ENCODE results near the gene ZNF215.
"Not testable (repeated sequence)": the region's sequence is repeated elsewhere in the genome, so short reads cannot be mapped to it uniquely, and the experiment has no call there.

The ZNF215 gene

GRCh38 chr11:6926208-6927029 is at the start of gene ZNF215:
ZNF215 (plus strand) TSS chr11:6926426; CDS start chr11:6932273, 5,847 bp downstream.
- Mint-ChIP-seq H3K27me3 (peaks cover 43% of the 10 kb centered on the region), H3K4me1 (peaks cover 16% of the 10 kb centered on the region), H3K36me3 (ENCODE audit: low read depth) (peaks cover 3% of the 10 kb centered on the region), H3K4me3 (peak within 1 kb of the TSS; percentile 72), H3K27ac (no peak within 1 kb of the TSS), H3K9me3 (no peaks in the 10 kb centered on the region)
- ATAC-seq (peak; percentile 63), DNase-seq (peak; percentile 41)

GRCh38 chr11:6876914-6877313 is 49.3 kb upstream of the ZNF215 start:
- ATAC-seq (no peak), DNase-seq (no peak)
- H3K4me1 Mint-ChIP-seq = no peaks in the 10 kb centered on the region
- no peaks in the 10 kb centered on the region for H3K9me3 Mint-ChIP-seq
- H3K27me3 Mint-ChIP-seq = peaks cover 9% of the 10 kb centered on the region
- no peak overlapping the region for H3K27ac Mint-ChIP-seq
- H3K36me3 Mint-ChIP-seq (ENCODE audit: low read depth) = no peaks in the 10 kb centered on the region
- no peak overlapping the region for H3K4me3 Mint-ChIP-seq

GRCh38 chr11:6882751-6883150 is 43.5 kb upstream of the ZNF215 start:
- Mint-ChIP-seq H3K27ac (no peak overlapping the region), H3K4me1 (no peaks in the 10 kb centered on the region), H3K9me3 (no peaks in the 10 kb centered on the region), H3K27me3 (peaks cover 18% of the 10 kb centered on the region), H3K4me3 (no peak overlapping the region), H3K36me3 (ENCODE audit: low read depth) (no peaks in the 10 kb centered on the region)
- ATAC-seq = no peak
- DNase-seq = no peak

- not testable (repeated sequence) for H3K9me3 Mint-ChIP-seq; H3K4me3 Mint-ChIP-seq; DNase-seq; H3K4me1 Mint-ChIP-seq; H3K27ac Mint-ChIP-seq; ATAC-seq; H3K36me3 Mint-ChIP-seq (ENCODE audit: low read depth)
- peaks cover 11% of the 10 kb centered on the region for H3K27me3 Mint-ChIP-seq
Measured at GRCh38 chr11:6887711-6888110, 38.5 kb upstream of the ZNF215 start.

GRCh38 chr11:6888830-6889229 is 37.4 kb upstream of the ZNF215 start:
- Mint-ChIP-seq H3K27ac (no peak overlapping the region), H3K4me3 (no peak overlapping the region), H3K27me3 (peaks cover 7% of the 10 kb centered on the region), H3K36me3 (ENCODE audit: low read depth) (no peaks in the 10 kb centered on the region), H3K9me3 (no peaks in the 10 kb centered on the region), H3K4me1 (no peaks in the 10 kb centered on the region)
- ATAC-seq = no peak
- no peak for DNase-seq

- H3K27ac Mint-ChIP-seq = no peak overlapping the region
- H3K27me3 Mint-ChIP-seq = peaks cover 4% of the 10 kb centered on the region
- H3K4me3 Mint-ChIP-seq = no peak overlapping the region
- DNase-seq (no peak), ATAC-seq (no peak)
- no peaks in the 10 kb centered on the region for H3K9me3 Mint-ChIP-seq
- no peaks in the 10 kb centered on the region for H3K4me1 Mint-ChIP-seq
- no peaks in the 10 kb centered on the region for H3K36me3 Mint-ChIP-seq (ENCODE audit: low read depth)
Measured at GRCh38 chr11:6889835-6890234, 36.4 kb upstream of the ZNF215 start.

- Mint-ChIP-seq H3K4me1 (no peaks in the 10 kb centered on the region), H3K36me3 (ENCODE audit: low read depth) (no peaks in the 10 kb centered on the region), H3K4me3 (no peak within 1 kb of the TSS), H3K27me3 (peaks cover 4% of the 10 kb centered on the region), H3K9me3 (no peaks in the 10 kb centered on the region), H3K27ac (no peak within 1 kb of the TSS)
- DNase-seq = no peak
- ATAC-seq = no peak
Measured at GRCh38 chr11:6892400-6892799, 33.8 kb upstream of the ZNF215 start, which contains the start of gene OR2D2. OR2D2 (minus strand) TSS chr11:6892500; CDS start chr11:6892500, 0 bp downstream.

- Mint-ChIP-seq H3K36me3 (ENCODE audit: low read depth) (no peaks in the 10 kb centered on the region), H3K27me3 (peaks cover 8% of the 10 kb centered on the region), H3K9me3 (no peaks in the 10 kb centered on the region), H3K4me1 (no peaks in the 10 kb centered on the region), H3K27ac (no peak overlapping the region), H3K4me3 (no peak overlapping the region)
- DNase-seq (no peak), ATAC-seq (no peak)
Measured at GRCh38 chr11:6894097-6894496, 32.1 kb upstream of the ZNF215 start.

GRCh38 chr11:6895010-6895409 is 31.2 kb upstream of the ZNF215 start:
- DNase-seq (no peak), ATAC-seq (no peak)
- no peak overlapping the region for H3K4me3 Mint-ChIP-seq
- no peaks in the 10 kb centered on the region for H3K9me3 Mint-ChIP-seq
- no peaks in the 10 kb centered on the region for H3K4me1 Mint-ChIP-seq
- H3K27ac Mint-ChIP-seq = no peak overlapping the region
- peaks cover 8% of the 10 kb centered on the region for H3K27me3 Mint-ChIP-seq
- H3K36me3 Mint-ChIP-seq (ENCODE audit: low read depth) = no peaks in the 10 kb centered on the region

GRCh38 chr11:6898911-6899310 is 27.3 kb upstream of the ZNF215 start:
- no peak for ATAC-seq
- H3K4me3 Mint-ChIP-seq = no peak overlapping the region
- H3K27ac Mint-ChIP-seq = no peak overlapping the region
- no peaks in the 10 kb centered on the region for H3K36me3 Mint-ChIP-seq (ENCODE audit: low read depth)
- H3K9me3 Mint-ChIP-seq = no peaks in the 10 kb centered on the region
- peaks cover 8% of the 10 kb centered on the region for H3K27me3 Mint-ChIP-seq
- no peaks in the 10 kb centered on the region for H3K4me1 Mint-ChIP-seq
- no peak for DNase-seq

- DNase-seq = no peak
- H3K36me3 Mint-ChIP-seq (ENCODE audit: low read depth) = no peaks in the 10 kb centered on the region
- no peaks in the 10 kb centered on the region for H3K9me3 Mint-ChIP-seq
- H3K4me3 Mint-ChIP-seq = no peak overlapping the region
- no peak overlapping the region for H3K27ac Mint-ChIP-seq
- peaks cover 8% of the 10 kb centered on the region for H3K27me3 Mint-ChIP-seq
- H3K4me1 Mint-ChIP-seq = no peaks in the 10 kb centered on the region
- ATAC-seq = no peak
Measured at GRCh38 chr11:6900327-6900999, 25.8 kb upstream of the ZNF215 start.

GRCh38 chr11:6904804-6905203 is 21.4 kb upstream of the ZNF215 start:
- not testable (repeated sequence) for H3K36me3 Mint-ChIP-seq (ENCODE audit: low read depth); ATAC-seq; H3K27ac Mint-ChIP-seq; H3K9me3 Mint-ChIP-seq; H3K4me3 Mint-ChIP-seq; H3K4me1 Mint-ChIP-seq; H3K27me3 Mint-ChIP-seq; DNase-seq

GRCh38 chr11:6911378-6911777 is 14.8 kb upstream of the ZNF215 start:
- Mint-ChIP-seq H3K9me3 (no peaks in the 10 kb centered on the region), H3K4me3 (no peak overlapping the region), H3K36me3 (ENCODE audit: low read depth) (no peaks in the 10 kb centered on the region), H3K27ac (no peak overlapping the region), H3K27me3 (peaks cover 2% of the 10 kb centered on the region), H3K4me1 (peaks cover 2% of the 10 kb centered on the region)
- ATAC-seq (no peak), DNase-seq (no peak)

GRCh38 chr11:6911948-6912347 is 14.3 kb upstream of the ZNF215 start:
- peaks cover 2% of the 10 kb centered on the region for H3K27me3 Mint-ChIP-seq
- H3K4me3 Mint-ChIP-seq = no peak overlapping the region
- no peaks in the 10 kb centered on the region for H3K9me3 Mint-ChIP-seq
- DNase-seq = no peak
- no peak for ATAC-seq
- no peaks in the 10 kb centered on the region for H3K36me3 Mint-ChIP-seq (ENCODE audit: low read depth)
- H3K4me1 Mint-ChIP-seq = peaks cover 2% of the 10 kb centered on the region
- H3K27ac Mint-ChIP-seq = no peak overlapping the region

GRCh38 chr11:6919698-6920097 is 6.5 kb upstream of the ZNF215 start:
- Mint-ChIP-seq H3K4me3 (no peak overlapping the region), H3K9me3 (no peaks in the 10 kb centered on the region), H3K36me3 (ENCODE audit: low read depth) (no peaks in the 10 kb centered on the region), H3K27me3 (peaks cover 13% of the 10 kb centered on the region), H3K27ac (no peak overlapping the region), H3K4me1 (no peaks in the 10 kb centered on the region)
- ATAC-seq (no peak), DNase-seq (no peak)
